HG03025 (cell line): ENCODE measurements around the gene KCNN1.
"Not testable (repeated sequence)": the region's sequence is repeated elsewhere in the genome, so short reads cannot be mapped to it uniquely, and the experiment has no call there.

Experiments
- ATAC-seq: cut with Tn5 transposase; IDR thresholded peaks from one replicate; pipeline ENCODE4 v1.9.1; 2021; ENCODE audit warnings: mild to moderate bottlenecking, moderate library complexity; ENCODE audit not compliant: unreplicated experiment, low FRiP score

KCNN1 gene

GRCh38 chr19:18020212-18021085, 53.5 kb downstream of the KCNN1 start:
- ATAC-seq: no peak

GRCh38 chr19:18021121-18021755, 54.3 kb downstream of the KCNN1 start:
- no peak for ATAC-seq

- no peak for ATAC-seq
These were observed 56.8 kb downstream of the KCNN1 start for GRCh38 chr19:18023622-18024251.

GRCh38 chr19:18027151-18027550, 60.2 kb downstream of the KCNN1 start:
- ATAC-seq: no peak

GRCh38 chr19:18029617-18030338, 62.9 kb downstream of the KCNN1 start:
- no peak for ATAC-seq

- ATAC-seq: not testable (repeated sequence)
These were observed 64.5 kb downstream of the KCNN1 start for GRCh38 chr19:18031401-18031800.

- ATAC-seq: not testable (repeated sequence)
These were observed 65.2 kb downstream of the KCNN1 start for GRCh38 chr19:18032102-18032501.

GRCh38 chr19:18041054-18041453, 74.1 kb downstream of the KCNN1 start:
- ATAC-seq: no peak

GRCh38 chr19:18043676-18044075, 76.8 kb downstream of the KCNN1 start:
- no peak for ATAC-seq

GRCh38 chr19:18044825-18045304, 78.0 kb downstream of the KCNN1 start:
- peak; percentile 75 for ATAC-seq

GRCh38 chr19:18045307-18046050, 78.6 kb downstream of the KCNN1 start:
- ATAC-seq: no peak

- no peak for ATAC-seq
These were observed 79.3 kb downstream of the KCNN1 start for GRCh38 chr19:18046059-18046718.

GRCh38 chr19:18049385-18049784, 82.5 kb downstream of the KCNN1 start:
- no peak for ATAC-seq
